Left lung (tissue), 10 donors: ENCODE measurements around the gene SLC13A5. TPM values are rescaled to one million over a fixed set of nuclear protein-coding genes. Genes with fewer than 3 reads are reported as not detected.

Experiments
- ATAC-seq: fragments of 200-7000 bp; cut with Tn5 transposase; one replicate; pipeline ENCODE4 v1.9.1; 2020; ENCODE audit warnings: moderate library complexity
- DNase-seq, 4 donors: peaks; one replicate each; pipeline ENCODE4 v3.0.0-alpha.2; 2013 to 2020
- H3K27ac ChIP-seq, 2 donors: fragments of 200-600 bp; sonication (generic) in 1 of 2; one replicate each; pipeline versions ENCODE4 v1.5.0 to v1.8.0; 2020 to 2021
- H3K27me3 ChIP-seq, 2 donors: fragments of 200-600 bp; sonication (generic) in 1 of 2; one replicate each; pipeline versions ENCODE4 v1.5.0 to v1.8.0; 2020 to 2021
- H3K36me3 ChIP-seq, 2 donors: fragments of 200-600 bp; sonication (generic) in 1 of 2; one replicate each; pipeline versions ENCODE4 v1.5.0 to v1.8.0; 2020 to 2021
- H3K4me1 ChIP-seq, 2 donors: fragments of 200-600 bp; one replicate each; pipeline ENCODE4 v1.8.0; 2021
- H3K4me3 ChIP-seq, 2 donors: fragments of 200-600 bp; sonication (generic) in 1 of 2; one replicate each; pipeline versions ENCODE4 v1.5.0 to v1.8.0; 2020 to 2021; ENCODE audit warnings: mild to moderate bottlenecking in 1 of 2
- H3K9me3 ChIP-seq, 2 donors: fragments of 200-600 bp; sonication (generic) in 1 of 2; one replicate each; pipeline versions ENCODE4 v1.5.0 to v1.8.0; 2020 to 2021
- CTCF ChIP-seq, 2 donors: fragments of 200-600 bp; sonication (generic) in 1 of 2; IDR thresholded peaks; one replicate each; pipeline versions ENCODE4 v1.5.0 to v1.8.0; 2021; ENCODE audit warnings: antibody characterized with exemption in 2 of 2
- intact Hi-C, 2 donors: fragments of 100-400 bp; cut with DNase I; formaldehyde crosslinking; loops; one replicate each; pipeline versions ENCODE4 v1.11.2 to v1.14.2; 2022
- polyA plus RNA-seq, 6 donors: library from polyadenylated mRNA; unstranded; fragments of 120-200 nt; gene quantifications; one replicate each; pipeline ENCODE4 v1.2.1, GENCODE V29; 2013; ENCODE audit not compliant: insufficient read length in 6 of 6
- total RNA-seq, 2 donors: library from RNA; stranded (reverse); fragmentation: NEBNext Ultra II Directional; extraction: Animal tissue kit (Norgen Biotek cat#: 25700); gene quantifications; one replicate each; pipeline ENCODE4 v1.2.1, GENCODE V29; 2021
- donor health status: DM: no; HTN: yes; CAD: no.
- donor health status: DM: no; HTN: no; CAD: no.

SLC13A5 gene
- total and polyA plus RNA-seq, 8 donors = 0.17 to 0.77 (median 0.47) TPM; not detected in 1

GRCh38 chr17:6706996-6707395 lies 6.2 kb downstream of the SLC13A5 start:
- H3K9me3 ChIP-seq = no peaks in the 10 kb centered on the region
- peaks cover 0 to 66% of the 10 kb centered on the region in 2 donors for H3K27me3 ChIP-seq
- no peak overlapping the region for H3K27ac ChIP-seq
- H3K4me1 ChIP-seq = peaks cover 3 to 4% of the 10 kb centered on the region in 2 donors
- no peak for DNase-seq
- intact Hi-C loops = no loop called here
- H3K36me3 ChIP-seq = no peaks in the 10 kb centered on the region
- H3K4me3 ChIP-seq = no peak overlapping the region
- no peak for TF ChIP-seq CTCF (IDR thresholded peaks at IDR 0.05)
- ATAC-seq = no peak

- peaks cover 0 to 61% of the 10 kb centered on the region in 2 donors for H3K27me3 ChIP-seq
- H3K9me3 ChIP-seq = no peaks in the 10 kb centered on the region
- H3K4me1 ChIP-seq = no peaks in the 10 kb centered on the region
- intact Hi-C loops = no loop called here
- no peak for DNase-seq
- H3K4me3 ChIP-seq = no peak overlapping the region
- no peak for TF ChIP-seq CTCF (IDR thresholded peaks at IDR 0.05)
- no peaks in the 10 kb centered on the region for H3K36me3 ChIP-seq
- no peak for ATAC-seq
- no peak overlapping the region for H3K27ac ChIP-seq
These were observed 6.7 kb downstream of the SLC13A5 start for GRCh38 chr17:6706499-6706898.

- no peak for DNase-seq
- Histone ChIP-seq H3K27me3 (peaks cover 0 to 47% of the 10 kb centered on the region in 2 donors), H3K4me3 (no peak overlapping the region), H3K27ac (no peak overlapping the region), H3K4me1 (no peaks in the 10 kb centered on the region), H3K36me3 (no peaks in the 10 kb centered on the region), H3K9me3 (no peaks in the 10 kb centered on the region)
- no peak for ATAC-seq
- intact Hi-C loops = no loop called here
- TF ChIP-seq CTCF (IDR thresholded peaks at IDR 0.05) = no peak
These were observed 8.6 kb downstream of the SLC13A5 start for GRCh38 chr17:6704470-6705052.

- ATAC-seq (no peak), DNase-seq (no peak)
- Histone ChIP-seq H3K4me1 (no peaks in the 10 kb centered on the region), H3K9me3 (no peaks in the 10 kb centered on the region), H3K4me3 (no peak overlapping the region), H3K27me3 (peaks cover 0 to 40% of the 10 kb centered on the region in 2 donors), H3K27ac (no peak overlapping the region), H3K36me3 (no peaks in the 10 kb centered on the region)
- intact Hi-C loops = no loop called here
- TF ChIP-seq CTCF (IDR thresholded peaks at IDR 0.05) = no peak
These were observed 9.4 kb downstream of the SLC13A5 start for GRCh38 chr17:6703751-6704150.

GRCh38 chr17:6702567-6703215 lies 10.5 kb downstream of the SLC13A5 start:
- H3K4me3 ChIP-seq = no peak overlapping the region
- no peaks in the 10 kb centered on the region for H3K36me3 ChIP-seq
- peaks cover 0 to 31% of the 10 kb centered on the region in 2 donors for H3K27me3 ChIP-seq
- no peak for TF ChIP-seq CTCF (IDR thresholded peaks at IDR 0.05)
- no peak overlapping the region for H3K27ac ChIP-seq
- no peaks in the 10 kb centered on the region for H3K9me3 ChIP-seq
- ATAC-seq (no peak), DNase-seq (no peak)
- no peaks in the 10 kb centered on the region for H3K4me1 ChIP-seq
- intact Hi-C loops = no loop called here
